A549 (cell line): ENCODE measurements around the gene SMC6.

Source experiments
- CHD2 ChIP-seq: fragments of 150-350 bp; IDR thresholded peaks from 2 replicates; pipeline ENCODE4 v1.6.1; 2014; ENCODE audit warnings: low read length; ENCODE audit not compliant: partially characterized antibody
- EHMT2 ChIP-seq: fragments of 200-600 bp; sonication (generic); IDR thresholded peaks from 2 replicates; pipeline ENCODE4 v1.6.1; 2016; ENCODE audit warnings: antibody characterized with exemption, low read depth, mild to moderate bottlenecking, moderate library complexity
- EP300 ChIP-seq, 2 experiments: fragments of >200 bp; sonication (Bioruptor Twin); formaldehyde crosslinking; IDR thresholded peaks; 2 replicates in 1 of 2; 3 replicates in 1 of 2; pipeline ENCODE4 v1.6.1; 2016 to 2017
- KDM5A ChIP-seq: fragments of 200-600 bp; sonication (generic); IDR thresholded peaks from 2 replicates; pipeline ENCODE4 v1.6.1; 2016; ENCODE audit warnings: antibody characterized with exemption, mild to moderate bottlenecking
- RCOR1 ChIP-seq: fragments of 150-350 bp; IDR thresholded peaks from 2 replicates; pipeline ENCODE4 v1.6.1; 2014; ENCODE audit warnings: antibody characterized with exemption, low read length, low read depth
- RFX5 ChIP-seq: fragments of 450-650 bp; IDR thresholded peaks from 2 replicates; pipeline ENCODE4 v1.7.1; 2014; ENCODE audit warnings: antibody characterized with exemption, mild to moderate bottlenecking, moderate library complexity
- TF ChIP-seq, protein P1 (sequence below): fragments of >200 bp; sonication (Bioruptor Twin); formaldehyde crosslinking; IDR thresholded peaks from 3 replicates; pipeline ENCODE4 v1.5.1; 2016
- TF ChIP-seq, protein P2 (sequence below): IDR thresholded peaks from 2 replicates; pipeline ENCODE4 v1.6.1; 2012

DNA sequence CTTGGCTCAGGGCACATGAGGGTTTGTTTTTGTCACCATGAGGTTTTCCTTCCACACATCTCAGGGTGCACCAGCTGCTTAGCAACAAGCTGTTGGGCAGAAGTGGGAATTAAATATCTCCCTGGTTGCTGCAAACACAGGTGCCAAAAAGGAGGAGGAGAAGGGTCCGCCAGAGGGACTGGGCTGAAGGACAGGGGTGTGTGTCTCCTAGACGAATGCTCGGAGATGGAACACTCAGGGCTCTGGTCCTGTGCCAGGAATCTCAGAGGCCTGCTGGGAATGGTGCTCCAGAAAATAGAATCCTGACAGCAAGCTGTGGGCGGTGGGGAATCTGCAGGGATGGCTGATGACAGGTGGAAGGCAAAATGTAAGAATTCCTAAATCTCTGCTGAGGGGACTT is 118.6 kb downstream of the SMC6 start:
- TF ChIP-seq EP300 (IDR thresholded peaks at IDR 0.05) (no peak), EHMT2 (no peak), CHD2 (no peak), KDM5A (no peak), RCOR1 (no peak), RFX5 (no peak)
- TF ChIP-seq, protein P1, sequence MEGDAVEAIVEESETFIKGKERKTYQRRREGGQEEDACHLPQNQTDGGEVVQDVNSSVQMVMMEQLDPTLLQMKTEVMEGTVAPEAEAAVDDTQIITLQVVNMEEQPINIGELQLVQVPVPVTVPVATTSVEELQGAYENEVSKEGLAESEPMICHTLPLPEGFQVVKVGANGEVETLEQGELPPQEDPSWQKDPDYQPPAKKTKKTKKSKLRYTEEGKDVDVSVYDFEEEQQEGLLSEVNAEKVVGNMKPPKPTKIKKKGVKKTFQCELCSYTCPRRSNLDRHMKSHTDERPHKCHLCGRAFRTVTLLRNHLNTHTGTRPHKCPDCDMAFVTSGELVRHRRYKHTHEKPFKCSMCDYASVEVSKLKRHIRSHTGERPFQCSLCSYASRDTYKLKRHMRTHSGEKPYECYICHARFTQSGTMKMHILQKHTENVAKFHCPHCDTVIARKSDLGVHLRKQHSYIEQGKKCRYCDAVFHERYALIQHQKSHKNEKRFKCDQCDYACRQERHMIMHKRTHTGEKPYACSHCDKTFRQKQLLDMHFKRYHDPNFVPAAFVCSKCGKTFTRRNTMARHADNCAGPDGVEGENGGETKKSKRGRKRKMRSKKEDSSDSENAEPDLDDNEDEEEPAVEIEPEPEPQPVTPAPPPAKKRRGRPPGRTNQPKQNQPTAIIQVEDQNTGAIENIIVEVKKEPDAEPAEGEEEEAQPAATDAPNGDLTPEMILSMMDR: no peak
- TF ChIP-seq, protein P2, sequence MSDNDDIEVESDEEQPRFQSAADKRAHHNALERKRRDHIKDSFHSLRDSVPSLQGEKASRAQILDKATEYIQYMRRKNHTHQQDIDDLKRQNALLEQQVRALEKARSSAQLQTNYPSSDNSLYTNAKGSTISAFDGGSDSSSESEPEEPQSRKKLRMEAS: no peak
